Cardiac fibroblast (primary cell): Measurements from ENCODE around the gene FAF1.

Experiments used
- DNase-seq, 2 donors: peaks; one replicate each; pipeline versions ENCODE4 v3.0.0 to v3.0.0-alpha.2; 2010; ENCODE audit warnings: low read depth in 2 of 2
- H3K4me3 ChIP-seq, 2 donors: replicated peaks in 1 of 2; 1 replicate in 1 of 2; 2 replicates in 1 of 2; pipeline ENCODE4 v1.5.1; 2011; ENCODE audit warnings: low read depth in 2 of 2, low read length in 2 of 2, mild to moderate bottlenecking in 2 of 2, moderate library complexity in 1 of 2
- CTCF ChIP-seq: IDR thresholded peaks from one replicate; pipeline ENCODE4 v1.5.1; 2011; ENCODE audit warnings: low read depth, mild to moderate bottlenecking, low read length, inconsistent platforms

Gene FAF1

GRCh38 chr1:50836117-50836516 lies 124.0 kb downstream of the FAF1 start:
- no peak overlapping the region for H3K4me3 ChIP-seq
- DNase-seq = no peak

GRCh38 chr1:50833216-50833615 lies 126.9 kb downstream of the FAF1 start:
- no peak for DNase-seq
- no peak overlapping the region for H3K4me3 ChIP-seq
- TF ChIP-seq CTCF = no peak

More at GRCh38 chr1:50836117-50836516, 124.0 kb downstream of the FAF1 start:
- no peak for TF ChIP-seq CTCF

- no peak for TF ChIP-seq CTCF
- no peak for DNase-seq
- no peak overlapping the region for H3K4me3 ChIP-seq
These were observed 127.9 kb downstream of the FAF1 start for GRCh38 chr1:50832167-50832566.

- no peak overlapping the region for H3K4me3 ChIP-seq
- no peak for DNase-seq
- TF ChIP-seq CTCF = no peak
These were observed 128.6 kb downstream of the FAF1 start for GRCh38 chr1:50831300-50832061.

- no peak for TF ChIP-seq CTCF
- no peak overlapping the region for H3K4me3 ChIP-seq
- DNase-seq = no peak
These were observed 129.4 kb downstream of the FAF1 start for GRCh38 chr1:50830621-50831020.

- no peak for TF ChIP-seq CTCF
- DNase-seq = peak in 1 of 2 donors; percentile 56
These were observed 130.8 kb downstream of the FAF1 start for GRCh38 chr1:50829014-50829958.

More at GRCh38 chr1:50829014-50829958, 130.8 kb downstream of the FAF1 start:
- H3K4me3 ChIP-seq = no peak overlapping the region
